ENCODE data around the gene SPTBN1.

Gene SPTBN1

DNA sequence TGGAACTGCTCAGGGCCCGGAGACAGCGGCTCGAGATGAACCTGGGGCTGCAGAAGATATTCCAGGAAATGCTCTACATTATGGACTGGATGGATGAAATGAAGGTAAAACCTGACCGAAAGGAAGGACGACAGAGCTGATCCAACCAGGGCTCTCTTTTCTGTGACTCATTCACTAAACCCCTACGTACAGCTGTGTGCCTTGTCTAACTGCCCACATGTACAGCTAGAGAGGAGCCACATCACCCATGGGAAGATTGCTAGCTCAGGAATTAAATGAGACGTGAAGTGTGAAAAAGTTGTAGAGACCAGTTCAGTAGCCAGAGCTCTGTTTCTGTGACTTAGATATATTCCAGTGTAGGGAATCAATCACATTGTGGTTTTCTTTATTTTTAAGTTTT lies 170.0 kb downstream of the SPTBN1 start:
- no peak overlapping the region for H3K4me2 ChIP-seq (ENCODE audit: insufficient read depth, low read length)
- no peaks in the 10 kb centered on the region for H3K4me1 ChIP-seq (ENCODE audit: insufficient read depth, low read length)
- no peaks in the 10 kb centered on the region for H3K9me3 ChIP-seq (ENCODE audit: insufficient read depth, low read length, severe bottlenecking)
- DNase-seq: no peak
- H4K20me1 ChIP-seq (ENCODE audit: insufficient read depth, low read length): no peaks in the 10 kb centered on the region
- H2AFZ ChIP-seq (ENCODE audit: low read depth, low read length): no peak overlapping the region
- no peaks in the 10 kb centered on the region for H3K79me2 ChIP-seq (ENCODE audit: insufficient read depth, low read length)
- no peaks in the 10 kb centered on the region for H3K27me3 ChIP-seq (ENCODE audit: insufficient read depth, low read length, poor library complexity)
- peaks cover 92% of the 10 kb centered on the region for H3K36me3 ChIP-seq (ENCODE audit: insufficient read depth, low read length)
- H3K27ac ChIP-seq (ENCODE audit: low read length): no peak overlapping the region
- H3K9ac ChIP-seq (ENCODE audit: low read depth, low read length): no peak overlapping the region
- no peak for ATAC-seq (ENCODE audit: insufficient read depth, low read depth)
- H3K4me3 ChIP-seq (ENCODE audit: low read depth in 1 of 2, low read length in 2 of 2): no peak overlapping the region
- TF ChIP-seq EZH2 (IDR thresholded peaks at IDR 0.05; ENCODE audit: borderline replicate concordance, low read depth, low read length, severe bottlenecking) (no peak), CTCF (IDR thresholded peaks at IDR 0.05; ENCODE audit: borderline replicate concordance, extremely low read depth, low read length, poor library complexity, severe bottlenecking) (no peak)

GRCh38 chr2:54626884-54627283 lies 170.8 kb downstream of the SPTBN1 start:
- H3K9ac ChIP-seq (ENCODE audit: low read depth, low read length): no peak overlapping the region

GRCh38 chr2:54627973-54628372 lies 171.8 kb downstream of the SPTBN1 start:
- no peaks in the 10 kb centered on the region for H3K4me1 ChIP-seq (ENCODE audit: insufficient read depth, low read length)
- no peak for DNase-seq
- no peak overlapping the region for H3K4me3 ChIP-seq (ENCODE audit: low read depth in 1 of 2, low read length in 2 of 2)
- H3K36me3 ChIP-seq (ENCODE audit: insufficient read depth, low read length): peaks cover 93% of the 10 kb centered on the region
- no peaks in the 10 kb centered on the region for H3K27me3 ChIP-seq (ENCODE audit: insufficient read depth, low read length, poor library complexity)
- no peak for TF ChIP-seq CTCF (IDR thresholded peaks at IDR 0.05; ENCODE audit: borderline replicate concordance, extremely low read depth, low read length, poor library complexity, severe bottlenecking)
- TF ChIP-seq EZH2 (IDR thresholded peaks at IDR 0.05; ENCODE audit: borderline replicate concordance, low read depth, low read length, severe bottlenecking): no peak
- no peaks in the 10 kb centered on the region for H4K20me1 ChIP-seq (ENCODE audit: insufficient read depth, low read length)
- H3K27ac ChIP-seq (ENCODE audit: low read length): no peak overlapping the region
- ATAC-seq (ENCODE audit: insufficient read depth, low read depth): no peak
- no peak overlapping the region for H2AFZ ChIP-seq (ENCODE audit: low read depth, low read length)
- no peak overlapping the region for H3K4me2 ChIP-seq (ENCODE audit: insufficient read depth, low read length)
- no peaks in the 10 kb centered on the region for H3K79me2 ChIP-seq (ENCODE audit: insufficient read depth, low read length)
- no peak overlapping the region for H3K9ac ChIP-seq (ENCODE audit: low read depth, low read length)
- no peaks in the 10 kb centered on the region for H3K9me3 ChIP-seq (ENCODE audit: insufficient read depth, low read length, severe bottlenecking)

More at GRCh38 chr2:54626884-54627283, 170.8 kb downstream of the SPTBN1 start:
- H3K79me2 ChIP-seq (ENCODE audit: insufficient read depth, low read length): no peaks in the 10 kb centered on the region
- no peaks in the 10 kb centered on the region for H3K4me1 ChIP-seq (ENCODE audit: insufficient read depth, low read length)
- no peak overlapping the region for H3K27ac ChIP-seq (ENCODE audit: low read length)
- H3K36me3 ChIP-seq (ENCODE audit: insufficient read depth, low read length): peaks cover 92% of the 10 kb centered on the region
- DNase-seq: no peak
- no peak; the same call in 2 of the 3 replicates for ATAC-seq (ENCODE audit: insufficient read depth, low read depth)
- H3K4me3 ChIP-seq (ENCODE audit: low read depth in 1 of 2, low read length in 2 of 2): no peak overlapping the region
- no peaks in the 10 kb centered on the region for H4K20me1 ChIP-seq (ENCODE audit: insufficient read depth, low read length)
- TF ChIP-seq CTCF (IDR thresholded peaks at IDR 0.05; ENCODE audit: borderline replicate concordance, extremely low read depth, low read length, poor library complexity, severe bottlenecking) (no peak), EZH2 (IDR thresholded peaks at IDR 0.05; ENCODE audit: borderline replicate concordance, low read depth, low read length, severe bottlenecking) (no peak)
- H3K9me3 ChIP-seq (ENCODE audit: insufficient read depth, low read length, severe bottlenecking): no peaks in the 10 kb centered on the region
- no peak overlapping the region for H3K4me2 ChIP-seq (ENCODE audit: insufficient read depth, low read length)
- no peak overlapping the region for H2AFZ ChIP-seq (ENCODE audit: low read depth, low read length)
- H3K27me3 ChIP-seq (ENCODE audit: insufficient read depth, low read length, poor library complexity): no peaks in the 10 kb centered on the region

DNA sequence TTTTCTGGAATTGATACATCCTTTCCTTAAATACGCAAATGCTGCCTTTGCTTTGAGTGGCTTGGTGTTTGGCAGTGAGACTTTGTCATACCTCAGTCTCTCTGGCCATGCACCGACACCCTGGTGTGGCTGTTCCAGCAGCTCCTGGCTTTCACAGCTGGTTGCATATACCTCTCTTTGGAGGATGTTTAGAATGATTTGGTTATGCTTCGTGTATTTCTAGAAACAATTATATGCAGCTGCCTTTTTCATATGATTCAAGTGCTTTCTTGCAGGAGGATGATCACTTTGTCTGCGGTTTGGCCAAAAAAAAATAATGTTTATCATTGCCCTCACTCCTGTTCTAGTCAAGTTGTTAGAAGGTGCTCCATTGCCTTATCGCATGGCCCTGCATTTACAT lies 172.3 kb downstream of the SPTBN1 start:
- Histone ChIP-seq H3K36me3 (ENCODE audit: insufficient read depth, low read length) (peaks cover 92% of the 10 kb centered on the region), H4K20me1 (ENCODE audit: insufficient read depth, low read length) (no peaks in the 10 kb centered on the region), H3K4me1 (ENCODE audit: insufficient read depth, low read length) (no peaks in the 10 kb centered on the region), H3K9me3 (ENCODE audit: insufficient read depth, low read length, severe bottlenecking) (no peaks in the 10 kb centered on the region), H3K9ac (ENCODE audit: low read depth, low read length) (no peak overlapping the region), H3K79me2 (ENCODE audit: insufficient read depth, low read length) (no peaks in the 10 kb centered on the region), H3K27ac (ENCODE audit: low read length) (no peak overlapping the region), H3K4me3 (ENCODE audit: low read depth in 1 of 2, low read length in 2 of 2) (no peak overlapping the region), H2AFZ (ENCODE audit: low read depth, low read length) (no peak overlapping the region), H3K4me2 (ENCODE audit: insufficient read depth, low read length) (no peak overlapping the region), H3K27me3 (ENCODE audit: insufficient read depth, low read length, poor library complexity) (no peaks in the 10 kb centered on the region)
- no peak for ATAC-seq (ENCODE audit: insufficient read depth, low read depth)
- no peak for DNase-seq
- TF ChIP-seq CTCF (IDR thresholded peaks at IDR 0.05; ENCODE audit: borderline replicate concordance, extremely low read depth, low read length, poor library complexity, severe bottlenecking) (no peak), EZH2 (IDR thresholded peaks at IDR 0.05; ENCODE audit: borderline replicate concordance, low read depth, low read length, severe bottlenecking) (no peak)

Data from DND-41 (cell line).